Activated CD4-positive, alpha-beta memory T cell treated with anti-CD3 and anti-CD28 coated beads for 36 hours (primary cell): ENCODE data around the gene ARMS2. TPM values are rescaled to one million over a fixed set of nuclear protein-coding genes. Genes with fewer than 3 reads are reported as not detected.

Experiments used
- CTCF ChIA-PET: fragments of 350-600 bp; sonication (Branson Sonifier 250); formaldehyde crosslinking; loops from one replicate; lab custom pipeline; 2021; ENCODE audit warnings: antibody characterized with exemption, inconsistent platforms; lab: Charles Lee
- POLR2A ChIA-PET: fragments of 350-600 bp; sonication (Branson Sonifier 250); formaldehyde crosslinking; loops from one replicate; lab custom pipeline; 2021; ENCODE audit warnings: antibody characterized with exemption; lab: Charles Lee
- DNase-seq: peaks from one replicate; pipeline ENCODE4 v3.0.0-alpha.2; 2020
- H3K27ac Mint-ChIP-seq: one replicate; pipeline ENCODE4 v1.8.0; 2021; ENCODE audit warnings: mixed read lengths
- H3K27me3 Mint-ChIP-seq: one replicate; pipeline ENCODE4 v1.8.0; 2021; ENCODE audit warnings: mixed read lengths
- H3K36me3 Mint-ChIP-seq: one replicate; pipeline ENCODE4 v1.8.0; 2021; ENCODE audit warnings: mixed read lengths
- H3K4me1 Mint-ChIP-seq: one replicate; pipeline ENCODE4 v1.8.0; 2021; ENCODE audit warnings: low read depth, mixed read lengths
- H3K4me3 Mint-ChIP-seq: one replicate; pipeline ENCODE4 v1.8.0; 2021; ENCODE audit warnings: mild to moderate bottlenecking, mixed read lengths
- H3K9me3 Mint-ChIP-seq: one replicate; pipeline ENCODE4 v1.8.0; 2021; ENCODE audit warnings: mixed read lengths
- intact Hi-C: fragments of 100-400 bp; cut with micrococcal nuclease; formaldehyde crosslinking; loops from one replicate; pipeline ENCODE4 v1.15.1; 2023
- total RNA-seq, 2 experiments: library from RNA; stranded (reverse); gene quantifications; one replicate each; pipeline ENCODE4 v1.2.3, GENCODE V29; 2021

Gene ARMS2
- total RNA-seq, 2 experiments from 2014 or later = not detected

- H3K9me3 Mint-ChIP-seq = no peaks in the 10 kb centered on the region
- peak; percentile 14 for DNase-seq
- H3K27me3 Mint-ChIP-seq = peaks cover 5% of the 10 kb centered on the region
- H3K4me3 Mint-ChIP-seq = no peak overlapping the region
- POLR2A ChIA-PET = interaction anchor here (1.5 kb wide), 1 partner anchor 116 kb away, joined by 4 read pairs; the partner anchor contains the start of gene PLEKHA1
- intact Hi-C loops = loop anchor here (2.0 to 5.0 kb wide), 3 partner anchors 25 to 103 kb away; no protein-coding TSS in a partner anchor
- H3K4me1 Mint-ChIP-seq = peaks cover 29% of the 10 kb centered on the region
- H3K27ac Mint-ChIP-seq = no peak overlapping the region
- H3K36me3 Mint-ChIP-seq = no peaks in the 10 kb centered on the region
- CTCF ChIA-PET = interaction anchor here (3.7 kb wide), 1 partner anchor 75 kb away, joined by 17 read pairs; no protein-coding TSS in a partner anchor
Measured at GRCh38 chr10:122490268-122490667, 35.8 kb downstream of the ARMS2 start.

DNA sequence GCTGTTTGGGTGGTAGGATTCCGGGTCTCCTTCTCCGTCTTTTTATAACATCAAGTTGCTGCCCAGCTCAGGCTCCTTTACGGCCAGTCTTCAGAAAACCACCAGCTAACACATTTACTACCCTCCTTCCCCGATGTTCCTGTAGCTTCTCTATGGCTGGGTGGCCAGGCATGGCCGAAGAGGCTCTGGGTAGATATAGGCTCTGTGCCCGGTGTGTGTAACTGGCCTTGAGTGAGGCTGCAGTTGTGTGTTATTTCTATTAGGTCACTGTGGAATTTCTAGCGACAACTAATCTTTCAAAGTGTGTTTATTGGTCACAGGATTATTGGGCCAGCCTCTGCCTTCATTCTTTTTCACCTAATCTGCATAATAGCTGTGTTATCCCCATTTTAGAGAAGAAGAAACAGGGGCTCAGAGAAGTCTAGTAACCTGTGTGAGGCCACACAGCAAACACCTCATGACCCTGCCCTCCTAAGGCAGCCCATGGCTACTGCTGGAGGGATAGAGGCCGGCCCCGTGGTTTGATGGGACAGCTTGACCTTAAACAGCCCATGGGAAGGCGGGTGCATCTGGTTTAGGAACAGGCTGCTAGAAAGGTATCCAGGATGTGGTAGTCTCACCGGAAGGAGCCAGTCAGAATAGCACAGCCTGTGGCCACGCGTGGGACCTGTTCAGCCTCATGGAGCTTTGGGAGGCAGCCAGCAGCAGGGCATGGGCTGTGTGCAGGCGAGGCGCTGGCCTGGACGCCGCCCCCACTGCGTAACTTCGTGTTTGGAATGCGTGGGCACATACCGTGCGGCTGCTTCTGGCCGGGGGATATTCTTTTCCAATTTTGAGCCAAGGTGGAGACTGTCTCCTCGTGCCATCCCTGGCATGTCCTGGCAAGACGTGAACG, 36.6 kb downstream of the ARMS2 start:
- Mint-ChIP-seq H3K36me3 (no peaks in the 10 kb centered on the region), H3K4me3 (no peak overlapping the region), H3K4me1 (peaks cover 36% of the 10 kb centered on the region), H3K9me3 (no peaks in the 10 kb centered on the region), H3K27me3 (peaks cover 5% of the 10 kb centered on the region), H3K27ac (no peak overlapping the region)
- intact Hi-C loops = loop anchor here (2.0 to 5.0 kb wide), 3 partner anchors 24 to 104 kb away; no protein-coding TSS in a partner anchor
- ChIA-PET CTCF (interaction anchor here (1.1 to 3.7 kb wide), 2 partner anchors 51 to 75 kb away, joined by 3 to 17 read pairs; no protein-coding TSS in a partner anchor), POLR2A (interaction anchor here (1.0 to 1.5 kb wide), 2 partner anchors 24 to 116 kb away, joined by 4 read pairs; partner anchors contain the start of gene PLEKHA1)
- DNase-seq = peak; percentile 83

DNA sequence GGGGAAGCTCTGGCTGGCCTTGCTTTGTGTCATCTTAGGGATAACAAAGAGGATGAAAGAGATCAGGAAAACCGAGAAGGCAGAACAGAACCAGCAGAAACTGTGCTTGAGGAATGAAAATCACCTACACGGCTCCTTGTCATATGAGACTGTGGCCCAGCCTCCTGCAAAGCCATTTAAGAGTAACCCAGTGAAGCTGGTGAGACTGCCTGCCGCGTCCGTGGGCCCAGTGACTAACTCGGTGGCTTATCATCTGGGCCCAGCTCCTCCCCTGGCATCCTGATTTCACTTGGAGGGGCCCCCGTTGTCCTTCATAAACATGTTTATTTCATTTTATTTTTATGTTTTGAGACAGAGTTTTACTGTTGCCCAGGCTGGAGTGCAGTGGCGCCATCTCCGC, 37.6 kb downstream of the ARMS2 start:
- Mint-ChIP-seq H3K4me3 (no peak overlapping the region), H3K4me1 (peaks cover 41% of the 10 kb centered on the region), H3K27me3 (peaks cover 5% of the 10 kb centered on the region), H3K36me3 (no peaks in the 10 kb centered on the region), H3K27ac (no peak overlapping the region), H3K9me3 (no peaks in the 10 kb centered on the region)
- POLR2A ChIA-PET = interaction anchor here (1.5 kb wide), 1 partner anchor 117 kb away, joined by 4 read pairs; the partner anchor contains the start of gene PLEKHA1
- intact Hi-C loops = loop anchor here (2.0 to 5.0 kb wide), 3 partner anchors 17 to 105 kb away; no protein-coding TSS in a partner anchor
- CTCF ChIA-PET = interaction anchor here (1.1 to 3.7 kb wide), 2 partner anchors 50 to 74 kb away, joined by 3 to 17 read pairs; no protein-coding TSS in a partner anchor
- DNase-seq = peak; percentile 37

- ChIA-PET CTCF (interaction anchor here (3.9 kb wide), 1 partner anchor 72 kb away, joined by 15 read pairs; no protein-coding TSS in a partner anchor), POLR2A (no interaction called here)
- Mint-ChIP-seq H3K27me3 (peaks cover 5% of the 10 kb centered on the region), H3K4me3 (no peak overlapping the region), H3K27ac (no peak overlapping the region), H3K4me1 (peaks cover 41% of the 10 kb centered on the region), H3K36me3 (no peaks in the 10 kb centered on the region), H3K9me3 (no peaks in the 10 kb centered on the region)
- DNase-seq = no peak
- intact Hi-C loops = loop anchor here (2.0 to 5.0 kb wide), 3 partner anchors 16 to 106 kb away; no protein-coding TSS in a partner anchor
Measured at GRCh38 chr10:122492999-122493481, 38.6 kb downstream of the ARMS2 start.

GRCh38 chr10:122493761-122494160, 39.3 kb downstream of the ARMS2 start:
- Mint-ChIP-seq H3K36me3 (no peaks in the 10 kb centered on the region), H3K9me3 (no peaks in the 10 kb centered on the region), H3K4me3 (no peak overlapping the region), H3K4me1 (peaks cover 41% of the 10 kb centered on the region), H3K27ac (no peak overlapping the region), H3K27me3 (peaks cover 5% of the 10 kb centered on the region)
- ChIA-PET POLR2A (no interaction called here), CTCF (interaction anchor here (3.9 kb wide), 1 partner anchor 72 kb away, joined by 15 read pairs; no protein-coding TSS in a partner anchor)
- DNase-seq = no peak
- intact Hi-C loops = loop anchor here (2.0 to 5.0 kb wide), 3 partner anchors 15 to 106 kb away; no protein-coding TSS in a partner anchor

DNA sequence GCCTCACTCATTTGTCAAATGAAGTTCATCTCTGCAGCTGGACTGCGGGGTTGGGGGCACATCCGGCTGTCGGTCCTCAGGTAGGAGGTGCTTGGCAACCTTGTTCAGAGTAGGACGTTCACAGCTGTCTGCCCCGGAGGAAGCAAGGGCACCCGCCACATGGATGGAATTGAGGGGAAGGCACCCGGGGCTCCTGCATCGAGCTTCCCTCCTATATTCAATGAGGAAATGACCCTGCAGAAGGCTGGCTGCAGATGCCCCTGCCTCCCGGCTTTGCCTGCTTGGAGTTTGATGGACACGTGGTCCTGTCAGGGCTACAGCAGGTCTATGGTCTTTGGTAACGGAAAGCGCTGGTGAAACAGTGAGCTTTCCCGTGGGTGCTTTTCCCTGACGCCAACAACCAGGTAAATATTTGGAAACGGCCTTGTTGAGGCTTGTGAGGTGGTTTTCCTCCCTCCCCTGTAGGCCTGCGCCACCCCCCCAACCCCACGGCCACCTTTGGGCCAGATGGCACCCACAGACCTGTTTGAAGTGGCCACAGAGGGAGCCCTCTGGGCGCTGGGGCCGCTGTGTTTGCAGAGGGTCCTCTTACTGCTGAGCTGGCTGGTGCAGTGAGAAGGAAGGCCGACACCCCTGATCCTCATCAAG, 39.8 kb downstream of the ARMS2 start:
- peaks cover 5% of the 10 kb centered on the region for H3K27me3 Mint-ChIP-seq

GRCh38 chr10:122494833-122495232, 40.4 kb downstream of the ARMS2 start:
- ChIA-PET CTCF (interaction anchor here (3.9 kb wide), 1 partner anchor 71 kb away, joined by 15 read pairs; no protein-coding TSS in a partner anchor), POLR2A (no interaction called here)
- H3K9me3 Mint-ChIP-seq = no peaks in the 10 kb centered on the region
- H3K36me3 Mint-ChIP-seq = no peaks in the 10 kb centered on the region
- no peak overlapping the region for H3K4me3 Mint-ChIP-seq
- peaks cover 41% of the 10 kb centered on the region for H3K4me1 Mint-ChIP-seq
- DNase-seq = no peak
- intact Hi-C loops = loop anchor here (5.0 kb wide), 2 partner anchors 47 to 108 kb away; no protein-coding TSS in a partner anchor
- H3K27ac Mint-ChIP-seq = no peak overlapping the region
- peaks cover 4% of the 10 kb centered on the region for H3K27me3 Mint-ChIP-seq

More for the DNA sequence above, 39.8 kb downstream of the ARMS2 start:
- no peak for DNase-seq
- ChIA-PET CTCF (interaction anchor here (3.9 kb wide), 1 partner anchor 71 kb away, joined by 15 read pairs; no protein-coding TSS in a partner anchor), POLR2A (no interaction called here)
- Mint-ChIP-seq H3K36me3 (no peaks in the 10 kb centered on the region), H3K9me3 (no peaks in the 10 kb centered on the region), H3K4me1 (peaks cover 41% of the 10 kb centered on the region), H3K4me3 (no peak overlapping the region), H3K27ac (no peak overlapping the region)
- intact Hi-C loops = loop anchor here (5.0 kb wide), 2 partner anchors 48 to 107 kb away; no protein-coding TSS in a partner anchor

- intact Hi-C loops = no loop called here
- peaks cover under 1% of the 10 kb centered on the region for H3K27me3 Mint-ChIP-seq
- ChIA-PET CTCF (interaction anchor here (1.4 to 3.9 kb wide), 2 partner anchors 13 to 70 kb away, joined by 4 to 15 read pairs; no protein-coding TSS in a partner anchor), POLR2A (no interaction called here)
- peaks cover 34% of the 10 kb centered on the region for H3K4me1 Mint-ChIP-seq
- H3K36me3 Mint-ChIP-seq = no peaks in the 10 kb centered on the region
- H3K9me3 Mint-ChIP-seq = no peaks in the 10 kb centered on the region
- H3K27ac Mint-ChIP-seq = no peak overlapping the region
- H3K4me3 Mint-ChIP-seq = no peak overlapping the region
- peak; percentile 26 for DNase-seq
Measured at GRCh38 chr10:122495406-122496340, 41.2 kb downstream of the ARMS2 start.

DNA sequence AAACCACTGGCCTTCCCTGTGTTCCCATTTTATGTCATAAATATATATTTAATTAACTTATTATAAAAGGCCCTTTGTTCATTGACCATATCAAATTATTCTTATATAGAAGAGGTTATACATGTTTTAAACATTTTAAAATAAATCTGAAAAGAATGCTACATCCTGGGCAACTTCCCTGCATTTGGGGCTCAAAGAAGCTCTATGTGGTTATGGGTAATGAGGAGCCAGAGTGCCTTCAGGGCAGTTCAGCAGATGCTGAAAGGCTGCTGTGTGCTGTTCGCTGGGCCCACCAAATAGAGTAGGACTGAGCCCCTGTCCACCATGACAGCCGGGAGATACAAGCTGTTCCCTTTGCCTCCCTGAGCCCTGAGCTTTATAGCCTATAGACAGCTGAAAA, 42.8 kb downstream of the ARMS2 start:
- Mint-ChIP-seq H3K27ac (no peak overlapping the region), H3K9me3 (no peaks in the 10 kb centered on the region), H3K4me3 (no peak overlapping the region), H3K27me3 (no peaks in the 10 kb centered on the region), H3K4me1 (peaks cover 18% of the 10 kb centered on the region), H3K36me3 (no peaks in the 10 kb centered on the region)
- CTCF ChIA-PET = no interaction called here
- no peak for DNase-seq
- intact Hi-C loops = no loop called here
- POLR2A ChIA-PET = no interaction called here

- intact Hi-C loops = no loop called here
- H3K27ac Mint-ChIP-seq = no peak overlapping the region
- H3K4me3 Mint-ChIP-seq = no peak overlapping the region
- H3K36me3 Mint-ChIP-seq = no peaks in the 10 kb centered on the region
- CTCF ChIA-PET = interaction anchor here (0.7 to 1.3 kb wide), 2 partner anchors 65 to 67 kb away, joined by 3 to 4 read pairs; no protein-coding TSS in a partner anchor
- no peak for DNase-seq
- H3K9me3 Mint-ChIP-seq = no peaks in the 10 kb centered on the region
- H3K27me3 Mint-ChIP-seq = no peaks in the 10 kb centered on the region
- H3K4me1 Mint-ChIP-seq = peaks cover 15% of the 10 kb centered on the region
- POLR2A ChIA-PET = no interaction called here
Measured at GRCh38 chr10:122498521-122498920, 44.1 kb downstream of the ARMS2 start.
